Liver (tissue), 3 donors: ENCODE results near the gene SCAP.

Source experiments
- ATF3 ChIP-seq: IDR thresholded peaks from 2 replicates; pipeline ENCODE4 v1.6.1; 2016; ENCODE audit warnings: antibody characterized with exemption
- CTCF ChIP-seq: fragments of 150-350 bp; IDR thresholded peaks from 2 replicates; pipeline ENCODE4 v1.5.1; 2017; ENCODE audit warnings: improper control_type of control experiment, low read depth, low read length; ENCODE audit not compliant: missing input control
- EGR1 ChIP-seq, 2 donors: IDR thresholded peaks; 2 replicates each; pipeline ENCODE4 v1.6.1; 2016 to 2018; ENCODE audit warnings: antibody characterized with exemption in 2 of 2, low read depth in 2 of 2
- FOXA1 ChIP-seq: IDR thresholded peaks from 2 replicates; pipeline ENCODE4 v1.6.1; 2016; ENCODE audit warnings: antibody characterized with exemption
- HNF4A ChIP-seq, 2 donors: conservative IDR thresholded peaks; 2 replicates each; pipeline ENCODE4 v1.6.1; 2016; ENCODE audit warnings: antibody characterized with exemption in 2 of 2, mild to moderate bottlenecking in 2 of 2
- JUND ChIP-seq, 2 donors: IDR thresholded peaks; 2 replicates each; pipeline ENCODE4 v1.6.1; 2016; ENCODE audit warnings: antibody characterized with exemption in 2 of 2
- MAX ChIP-seq: IDR thresholded peaks from 2 replicates; pipeline ENCODE4 v1.6.1; 2016; ENCODE audit warnings: antibody characterized with exemption
- REST ChIP-seq: IDR thresholded peaks from 2 replicates; pipeline ENCODE4 v1.6.1; 2016; ENCODE audit warnings: antibody characterized with exemption, mild to moderate bottlenecking
- SP1 ChIP-seq: IDR thresholded peaks from 2 replicates; pipeline ENCODE4 v1.6.1; 2018; ENCODE audit warnings: antibody characterized with exemption, mild to moderate bottlenecking
- TAF1 ChIP-seq: conservative IDR thresholded peaks from 2 replicates; pipeline ENCODE4 v1.6.1; 2016; ENCODE audit warnings: antibody characterized with exemption, mild to moderate bottlenecking
- YY1 ChIP-seq: IDR thresholded peaks from 2 replicates; pipeline ENCODE4 v1.6.1; 2016; ENCODE audit warnings: antibody characterized with exemption, mild to moderate bottlenecking
- ZBTB33 ChIP-seq: IDR thresholded peaks from 2 replicates; pipeline ENCODE4 v1.6.1; 2016; ENCODE audit warnings: antibody characterized with exemption
- donor health status: healthy.
- donor health status: healthy.

- TF ChIP-seq CTCF (no peak), MAX (no peak), ATF3 (no peak), ZBTB33 (no peak), JUND (IDR thresholded peaks at IDR 0.05) (no peak), REST (no peak), TAF1 (no peak), YY1 (no peak), EGR1 (IDR thresholded peaks at IDR 0.05; ENCODE audit: low read depth in 2 of 2) (no peak), SP1 (no peak), FOXA1 (no peak), HNF4A (conservative IDR thresholded peaks at IDR 0.05) (no peak)
Measured at GRCh38 chr3:47455806-47456452, 19.8 kb downstream of the SCAP start.
